Neural progenitor cell (in vitro differentiated cells): ENCODE measurements around the gene FOXN3.

Experiments used
- CTCF ChIP-seq: fragments of 200-600 bp; sonication (generic); IDR thresholded peaks from 2 replicates; pipeline ENCODE4 v1.5.1; 2017; ENCODE audit warnings: antibody characterized with exemption, mild to moderate bottlenecking
- EZH2 ChIP-seq: fragments of 200-600 bp; sonication (generic); IDR thresholded peaks from 2 replicates; pipeline ENCODE4 v1.6.1; 2017; ENCODE audit warnings: antibody characterized with exemption, mild to moderate bottlenecking, moderate library complexity

GRCh38 chr14:89198544-89199329 is 218.3 kb downstream of the FOXN3 start:
- no peak for TF ChIP-seq CTCF
- no peak for TF ChIP-seq EZH2
